Measurements from ENCODE around the gene SPTBN4. TPM values are rescaled to one million over a fixed set of nuclear protein-coding genes. Genes with fewer than 3 reads are reported as not detected.

Gene SPTBN4
- total and polyA plus RNA-seq, 10 of the 15 experiments (the other 5 are each of a cell fraction or from before 2014, with no cell fraction given) = 0.04 to 1.1 (median 0.34) TPM; not detected in 1

GRCh38 chr19:40533508-40533907 lies 66.7 kb downstream of the SPTBN4 start:
- no peaks in the 10 kb centered on the region for H4K20me1 ChIP-seq (ENCODE audit: control insufficient read depth, insufficient read depth)
- ATAC-seq (no peak), FAIRE-seq (no peak), DNase-seq (ENCODE audit: low read depth, low spot score) (no peak)
- BruUV-seq (replicated peaks) = no TSS peak
- intact Hi-C loops (cut with micrococcal nuclease; ENCODE audit: unreplicated experiment) (no loop called here), in situ Hi-C loops (cut with MboI) (no loop called here)
- TF ChIP-seq BCL3 (IDR thresholded peaks at IDR 0.05; ENCODE audit: borderline replicate concordance, insufficient read depth, low read depth, low read length, poor library complexity, severe bottlenecking) (no peak), RAD51 (IDR thresholded peaks at IDR 0.05) (no peak)
- ChIA-PET CTCF (interaction anchor here (1.1 to 2.5 kb wide), 3 partner anchors 10 to 101 kb away, joined by 3 to 13 read pairs (median 6); no protein-coding TSS in a partner anchor), POLR2A (no interaction called here), RAD21 (ENCODE audit: unreplicated experiment) (no interaction called here), SMC1A (ENCODE audit: uncharacterized antibody, unreplicated experiment) (no interaction called here)
- 19% methylated on average over 2 of the region's 2 CpGs for WGBS (ENCODE audit: insufficient coverage, insufficient replicate concordance, low lambda C conversion rate, missing lambda C conversion rate)
- H3K9me3 ChIP-seq (replicated peaks; ENCODE audit: control insufficient read depth, insufficient read depth, low read length) = no peaks in the 10 kb centered on the region; the same call in 2 of the 3 replicates
- no peak overlapping the region for H3K27ac ChIP-seq (ENCODE audit: control insufficient read depth, insufficient read depth)
- no peak overlapping the region for H3K4me2 ChIP-seq (ENCODE audit: control insufficient read depth, insufficient read depth)
- H3K4me1 ChIP-seq (ENCODE audit: control insufficient read depth, insufficient read depth, low read length) = peaks cover 3% of the 10 kb centered on the region
- H2AFZ ChIP-seq (ENCODE audit: control insufficient read depth, low read depth, low read length) = no peak overlapping the region
- no peaks in the 10 kb centered on the region for H3K36me3 ChIP-seq (ENCODE audit: control insufficient read depth in 2 of 2, insufficient read depth in 2 of 2, low read length in 1 of 2)
- H3K27me3 ChIP-seq (replicated peaks in 1 of 2; ENCODE audit: control insufficient read depth in 2 of 2, insufficient read depth in 2 of 2, low read length in 1 of 2) = no peaks in the 10 kb centered on the region; a peak in 1 of 4 replicates
- H3K79me2 ChIP-seq (ENCODE audit: control insufficient read depth, insufficient read depth, low read length) = no peaks in the 10 kb centered on the region
- no peak overlapping the region for H3K4me3 ChIP-seq
- H3K9ac ChIP-seq (ENCODE audit: control insufficient read depth, insufficient read depth, low read length) = no peak overlapping the region

GRCh38 chr19:40534148-40534547 lies 67.3 kb downstream of the SPTBN4 start:
- Histone ChIP-seq H3K9me3 (replicated peaks; ENCODE audit: control insufficient read depth, insufficient read depth, low read length) (no peaks in the 10 kb centered on the region; the same call in 2 of the 3 replicates), H3K79me2 (ENCODE audit: control insufficient read depth, insufficient read depth, low read length) (no peaks in the 10 kb centered on the region), H3K27me3 (replicated peaks in 1 of 2; ENCODE audit: control insufficient read depth in 2 of 2, insufficient read depth in 2 of 2, low read length in 1 of 2) (peaks cover 0 to 2% of the 10 kb centered on the region in 2 experiments; a peak in 2 of 4 replicates), H3K9ac (ENCODE audit: control insufficient read depth, insufficient read depth, low read length) (no peak overlapping the region), H2AFZ (ENCODE audit: control insufficient read depth, low read depth, low read length) (no peak overlapping the region), H3K27ac (ENCODE audit: control insufficient read depth, insufficient read depth) (no peak overlapping the region), H3K36me3 (ENCODE audit: control insufficient read depth in 2 of 2, insufficient read depth in 2 of 2, low read length in 1 of 2) (no peaks in the 10 kb centered on the region), H3K4me1 (ENCODE audit: control insufficient read depth, insufficient read depth, low read length) (peaks cover 3% of the 10 kb centered on the region), H4K20me1 (ENCODE audit: control insufficient read depth, insufficient read depth) (no peaks in the 10 kb centered on the region), H3K4me3 (no peak overlapping the region), H3K4me2 (ENCODE audit: control insufficient read depth, insufficient read depth) (no peak overlapping the region)
- BruUV-seq (replicated peaks) = no TSS peak
- 39% methylated on average over 4 of the region's 4 CpGs for WGBS (ENCODE audit: insufficient coverage, insufficient replicate concordance, low lambda C conversion rate, missing lambda C conversion rate)
- ChIA-PET RAD21 (ENCODE audit: unreplicated experiment) (interaction anchor here (1.2 kb wide), 1 partner anchor 100 kb away, joined by 4 read pairs; no protein-coding TSS in a partner anchor), SMC1A (ENCODE audit: uncharacterized antibody, unreplicated experiment) (no interaction called here), POLR2A (no interaction called here), CTCF (interaction anchor here (0.9 to 1.2 kb wide), 3 partner anchors 15 to 229 kb away, joined by 3 to 4 read pairs (median 3); no protein-coding TSS in a partner anchor)
- no peak for ATAC-seq
- DNase-seq (ENCODE audit: low read depth, low spot score) = no peak
- no peak for FAIRE-seq
- no peak for TF ChIP-seq RCOR1 (conservative IDR thresholded peaks at IDR 0.05; ENCODE audit: low read depth, low read length)
- in situ Hi-C loops (cut with MboI) = no loop called here
- intact Hi-C loops (cut with micrococcal nuclease; ENCODE audit: unreplicated experiment) = no loop called here
